CD4-positive, alpha-beta memory T cell (primary cell): ENCODE measurements around the gene KIAA1217. TPM values are rescaled to one million over a fixed set of nuclear protein-coding genes. Genes with fewer than 3 reads are reported as not detected.

Experiments
- CTCF ChIA-PET: fragments of 350-600 bp; sonication (Branson Sonifier 250); formaldehyde crosslinking; loops from one replicate; lab custom pipeline; 2021; ENCODE audit warnings: inconsistent platforms; ENCODE audit not compliant: partially characterized antibody; lab: Charles Lee
- POLR2A ChIA-PET: fragments of 350-600 bp; sonication (Branson Sonifier 250); formaldehyde crosslinking; loops from one replicate; lab custom pipeline; 2021; ENCODE audit not compliant: partially characterized antibody; lab: Charles Lee
- DNase-seq, 5 donors: peaks; one replicate each; pipeline versions ENCODE4 v3.0.0 to v3.0.0-alpha.2; 2020 to 2022; ENCODE audit warnings: mixed read lengths in 1 of 5
- H3K27ac ChIP-seq: one replicate; pipeline ENCODE4 v1.7.0; 2013; ENCODE audit warnings: low read depth, low read length
- H3K27me3 ChIP-seq: 2 replicates; pipeline ENCODE4 v1.7.0; 2013; ENCODE audit warnings: mild to moderate bottlenecking, low read length, moderate library complexity; ENCODE audit not compliant: insufficient read depth
- H3K36me3 ChIP-seq: 2 replicates; pipeline ENCODE4 v1.7.0; 2013; ENCODE audit warnings: mild to moderate bottlenecking, low read length, moderate library complexity; ENCODE audit not compliant: insufficient read depth
- H3K4me1 ChIP-seq: 2 replicates; pipeline ENCODE4 v1.7.0; 2013; ENCODE audit warnings: mild to moderate bottlenecking, low read length, moderate library complexity; ENCODE audit not compliant: insufficient read depth
- H3K4me3 ChIP-seq, 2 donors: one replicate each; pipeline ENCODE4 v1.7.0; 2013; ENCODE audit warnings: low read length in 2 of 2, mild to moderate bottlenecking in 1 of 2
- H3K9me3 ChIP-seq, 2 donors: one replicate each; pipeline ENCODE4 v1.7.0; 2013; ENCODE audit warnings: low read length in 2 of 2, control low read depth in 1 of 2; ENCODE audit not compliant: control insufficient read depth in 1 of 2
- H3K27ac Mint-ChIP-seq, 7 donors: one replicate each; pipeline ENCODE4 v1.8.0; 2020 to 2021; ENCODE audit warnings: mixed read lengths in 7 of 7, mild to moderate bottlenecking in 6 of 7, inconsistent platforms in 3 of 7, moderate library complexity in 3 of 7
- H3K27me3 Mint-ChIP-seq, 2 donors: one replicate each; pipeline ENCODE4 v1.8.0; 2020 to 2021; ENCODE audit warnings: mixed read lengths in 2 of 2
- H3K36me3 Mint-ChIP-seq, 2 donors: one replicate each; pipeline ENCODE4 v1.8.0; 2020 to 2021; ENCODE audit warnings: mixed read lengths in 2 of 2, inconsistent platforms in 1 of 2, mild to moderate bottlenecking in 1 of 2
- H3K4me1 Mint-ChIP-seq, 4 donors: one replicate each; pipeline ENCODE4 v1.8.0; 2020 to 2021; ENCODE audit warnings: mixed read lengths in 4 of 4, mild to moderate bottlenecking in 1 of 4
- H3K4me3 Mint-ChIP-seq, 8 donors: one replicate each; pipeline ENCODE4 v1.8.0; 2020 to 2021; ENCODE audit warnings: mixed read lengths in 8 of 8, mild to moderate bottlenecking in 7 of 8, moderate library complexity in 6 of 8, inconsistent platforms in 3 of 8
- H3K9me3 Mint-ChIP-seq, 8 donors: one replicate each; pipeline ENCODE4 v1.8.0; 2020 to 2021; ENCODE audit warnings: mixed read lengths in 8 of 8, mild to moderate bottlenecking in 5 of 8, inconsistent platforms in 3 of 8, moderate library complexity in 1 of 8
- intact Hi-C: fragments of 100-400 bp; cut with micrococcal nuclease; formaldehyde crosslinking; loops from one replicate; pipeline ENCODE4 v1.15.1; 2023
- polyA plus RNA-seq, 2 donors: library from polyadenylated mRNA; unstranded; fragments of 300-500 nt; fragmentation: Illumina TruSeq; gene quantifications; one replicate each; pipeline ENCODE4 v1.2.3, GENCODE V29; 2021
- total RNA-seq, 2 experiments: library from RNA; stranded (reverse); gene quantifications; one replicate each; pipeline ENCODE4 v1.2.3, GENCODE V29; 2021

The KIAA1217 gene
- total and polyA plus RNA-seq, 4 experiments from 2014 or later, result 0.69 to 0.75 (median 0.70) TPM; not detected in 1

- Histone ChIP-seq H3K9me3 (no peaks in the 10 kb centered on the region), H3K4me1 (peaks cover 13% of the 10 kb centered on the region), H3K36me3 (no peaks in the 10 kb centered on the region), H3K4me3 (no peak overlapping the region), H3K27ac (no peak overlapping the region), H3K27me3 (peaks cover 6% of the 10 kb centered on the region)
- H3K4me3 Mint-ChIP-seq, result no peak overlapping the region
- ChIA-PET CTCF (no interaction called here), POLR2A (no interaction called here)
- no peak for DNase-seq
- intact Hi-C loops, result no loop called here
- peaks cover 8 to 13% of the 10 kb centered on the region in 2 donors for H3K27me3 Mint-ChIP-seq
- H3K36me3 Mint-ChIP-seq, result no peaks in the 10 kb centered on the region
- H3K9me3 Mint-ChIP-seq, result peaks cover 0 to 2% (median 0%) of the 10 kb centered on the region in 8 donors
- no peak overlapping the region for H3K27ac Mint-ChIP-seq
- H3K4me1 Mint-ChIP-seq, result peaks cover 11 to 20% (median 15%) of the 10 kb centered on the region in 4 donors
These were observed 250.9 kb downstream of the KIAA1217 start for GRCh38 chr10:24459836-24460235.

- Mint-ChIP-seq H3K36me3 (no peaks in the 10 kb centered on the region), H3K9me3 (no peaks in the 10 kb centered on the region), H3K27me3 (peaks cover 2 to 8% of the 10 kb centered on the region in 2 donors), H3K4me1 (peaks cover 18 to 36% (median 26%) of the 10 kb centered on the region in 4 donors), H3K4me3 (peak overlapping the region in 2 of 8 donors; percentile 21 to 31), H3K27ac (peak overlapping the region in 1 of 7 donors; percentile 4)
- Histone ChIP-seq H3K9me3 (no peaks in the 10 kb centered on the region), H3K27me3 (no peaks in the 10 kb centered on the region), H3K36me3 (no peaks in the 10 kb centered on the region), H3K27ac (no peak overlapping the region), H3K4me1 (peaks cover 26% of the 10 kb centered on the region), H3K4me3 (no peak overlapping the region)
- intact Hi-C loops, result no loop called here
- ChIA-PET CTCF (no interaction called here), POLR2A (no interaction called here)
- no peak for DNase-seq
These were observed 253.4 kb downstream of the KIAA1217 start for GRCh38 chr10:24462291-24462813.

GRCh38 chr10:24462889-24463552, 254.1 kb downstream of the KIAA1217 start:
- CTCF ChIA-PET, result no interaction called here
- Mint-ChIP-seq H3K4me1 (peaks cover 18 to 36% (median 26%) of the 10 kb centered on the region in 4 donors), H3K36me3 (no peaks in the 10 kb centered on the region), H3K4me3 (peak overlapping the region in 3 of 8 donors; percentile 21 to 88 (median 86)), H3K9me3 (no peaks in the 10 kb centered on the region), H3K27me3 (peaks cover 2 to 3% of the 10 kb centered on the region in 2 donors), H3K27ac (peak overlapping the region in 2 of 7 donors; percentile 4 to 68)
- intact Hi-C loops, result no loop called here
- H3K4me1 ChIP-seq, result peaks cover 26% of the 10 kb centered on the region
- no peaks in the 10 kb centered on the region for H3K36me3 ChIP-seq
- no peaks in the 10 kb centered on the region for H3K27me3 ChIP-seq
- no peaks in the 10 kb centered on the region for H3K9me3 ChIP-seq
- no peak for DNase-seq
- H3K27ac ChIP-seq, result no peak overlapping the region
- H3K4me3 ChIP-seq, result no peak overlapping the region
- POLR2A ChIA-PET, result no interaction called here

GRCh38 chr10:24463611-24464426, 254.9 kb downstream of the KIAA1217 start:
- peak overlapping the region; percentile 66 to 88 (median 84) for H3K4me3 Mint-ChIP-seq
- intact Hi-C loops, result no loop called here
- H3K9me3 Mint-ChIP-seq, result no peaks in the 10 kb centered on the region
- DNase-seq, result peak; percentile 18 to 55 (median 29)
- Histone ChIP-seq H3K4me3 (peak overlapping the region; percentile 11 to 52), H3K9me3 (no peaks in the 10 kb centered on the region), H3K4me1 (peaks cover 26% of the 10 kb centered on the region), H3K36me3 (no peaks in the 10 kb centered on the region), H3K27me3 (no peaks in the 10 kb centered on the region), H3K27ac (no peak overlapping the region)
- POLR2A ChIA-PET, result no interaction called here
- H3K27me3 Mint-ChIP-seq, result peaks cover 2 to 3% of the 10 kb centered on the region in 2 donors
- peaks cover 18 to 36% (median 26%) of the 10 kb centered on the region in 4 donors for H3K4me1 Mint-ChIP-seq
- no peaks in the 10 kb centered on the region for H3K36me3 Mint-ChIP-seq
- CTCF ChIA-PET, result no interaction called here
- peak overlapping the region; percentile 26 to 94 (median 92) for H3K27ac Mint-ChIP-seq

- Mint-ChIP-seq H3K36me3 (no peaks in the 10 kb centered on the region), H3K9me3 (no peaks in the 10 kb centered on the region), H3K27me3 (peaks cover 0 to 2% of the 10 kb centered on the region in 2 donors), H3K4me3 (peak overlapping the region in 6 of 8 donors; percentile 3 to 85 (median 48)), H3K4me1 (peaks cover 18 to 36% (median 26%) of the 10 kb centered on the region in 4 donors), H3K27ac (peak overlapping the region in 5 of 7 donors; percentile 30 to 83 (median 72))
- ChIA-PET POLR2A (no interaction called here), CTCF (no interaction called here)
- Histone ChIP-seq H3K4me1 (peaks cover 26% of the 10 kb centered on the region), H3K27me3 (no peaks in the 10 kb centered on the region), H3K4me3 (no peak overlapping the region), H3K27ac (no peak overlapping the region), H3K36me3 (no peaks in the 10 kb centered on the region), H3K9me3 (no peaks in the 10 kb centered on the region)
- intact Hi-C loops, result no loop called here
- DNase-seq, result no peak
These were observed 256.4 kb downstream of the KIAA1217 start for GRCh38 chr10:24465124-24465874.

GRCh38 chr10:24465891-24466818, 257.2 kb downstream of the KIAA1217 start:
- DNase-seq, result peak; percentile 20 to 68 (median 36)
- no peak overlapping the region for H3K27ac ChIP-seq
- no peaks in the 10 kb centered on the region for H3K27me3 ChIP-seq
- Mint-ChIP-seq H3K36me3 (no peaks in the 10 kb centered on the region), H3K9me3 (no peaks in the 10 kb centered on the region), H3K4me3 (peak overlapping the region; percentile 13 to 71 (median 42)), H3K27ac (peak overlapping the region; percentile 0 to 83 (median 70)), H3K27me3 (peaks cover 0 to under 1% of the 10 kb centered on the region in 2 donors), H3K4me1 (peaks cover 18 to 36% (median 26%) of the 10 kb centered on the region in 4 donors)
- H3K4me1 ChIP-seq, result peaks cover 26% of the 10 kb centered on the region
- ChIA-PET POLR2A (no interaction called here), CTCF (no interaction called here)
- intact Hi-C loops, result no loop called here
- no peak overlapping the region for H3K4me3 ChIP-seq
- H3K9me3 ChIP-seq, result no peaks in the 10 kb centered on the region
- no peaks in the 10 kb centered on the region for H3K36me3 ChIP-seq
